AG20443 (cell line): ENCODE data around the gene RAB44.

Experiments used
- DNase-seq: peaks from one replicate; pipeline ENCODE4 v3.0.0; 2012; ENCODE audit warnings: low spot score, mixed read lengths

Gene RAB44

DNA sequence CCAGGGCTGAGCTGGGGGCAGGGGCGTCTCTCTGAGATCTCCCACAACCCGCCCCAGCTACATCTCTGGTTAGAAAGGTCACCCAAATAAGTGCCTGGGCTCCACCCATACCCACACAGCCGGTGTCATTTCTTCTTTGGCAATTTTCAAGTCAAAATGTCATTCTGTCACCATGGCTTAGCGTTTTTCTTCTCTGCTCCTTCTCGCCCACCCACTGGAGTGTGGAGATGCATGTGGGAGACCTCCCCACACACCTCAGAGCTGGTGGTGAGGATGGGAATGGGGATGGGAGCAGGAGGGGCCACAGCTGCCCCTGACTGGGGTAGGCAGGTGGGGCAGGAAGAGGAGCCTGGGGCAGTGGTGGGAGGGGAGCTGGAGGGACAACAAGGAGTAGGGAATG is 78.5 kb downstream of the RAB44 start:
- DNase-seq = no peak

DNA sequence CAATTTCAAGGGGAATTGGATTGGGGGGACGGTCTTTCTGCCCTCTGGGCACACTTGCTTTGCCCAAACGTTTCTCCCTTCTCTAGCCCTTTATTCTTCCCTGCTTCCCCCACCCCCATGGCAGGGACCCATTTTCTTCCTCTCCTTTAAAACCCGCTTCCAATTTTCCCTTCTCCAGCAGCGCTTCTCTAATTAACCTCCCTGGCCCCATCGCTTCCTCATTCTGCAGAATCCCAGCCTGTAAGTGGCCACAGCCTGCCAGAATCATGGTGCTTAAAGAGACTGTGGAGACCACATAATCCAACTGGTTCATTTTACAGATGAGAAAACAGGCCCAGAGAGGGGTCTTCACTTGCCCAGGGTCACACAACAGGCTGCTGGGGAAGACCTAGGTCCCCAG is 80.2 kb downstream of the RAB44 start:
- no peak for DNase-seq

- DNase-seq = no peak
Measured at GRCh38 chr6:36779227-36779626, 81.6 kb downstream of the RAB44 start.

DNA sequence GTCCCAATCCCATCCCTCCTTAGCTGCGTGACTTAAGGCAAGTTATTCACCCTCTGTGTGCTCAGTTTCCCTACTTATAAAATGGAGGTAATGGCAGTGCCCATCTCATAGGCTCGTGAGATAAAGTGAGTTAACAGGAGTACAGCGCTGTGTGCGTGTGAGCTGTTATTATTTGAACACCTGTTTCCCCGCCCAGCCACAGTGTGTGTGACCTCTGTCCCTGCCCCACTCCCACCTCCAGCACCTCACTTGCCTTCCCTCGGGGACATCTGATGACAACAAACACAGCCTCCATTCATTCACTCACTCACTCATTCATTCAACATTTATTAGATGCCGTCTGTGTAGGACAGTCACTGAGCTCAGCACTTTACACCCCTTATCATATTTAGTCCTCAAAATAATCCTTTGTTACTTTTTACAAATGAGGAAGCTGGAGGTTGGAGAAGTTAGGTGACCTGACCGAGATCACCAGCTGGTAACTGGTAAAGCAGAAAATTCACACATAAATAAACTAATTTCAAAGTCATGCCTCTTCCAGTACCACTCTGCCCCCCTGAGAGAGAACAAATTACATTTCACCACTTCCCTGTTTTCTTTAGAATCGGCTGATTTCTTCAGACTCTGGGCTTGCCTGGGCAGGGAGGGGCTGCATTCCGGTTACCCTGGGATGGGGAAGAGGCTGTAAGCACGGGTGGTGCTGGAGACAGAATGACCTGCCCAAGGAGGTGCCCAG is 83.0 kb downstream of the RAB44 start:
- DNase-seq = no peak

GRCh38 chr6:36781669-36782068 is 84.0 kb downstream of the RAB44 start:
- no peak for DNase-seq
